Measurements from ENCODE around the gene SPOCK2. TPM values are rescaled to one million over a fixed set of nuclear protein-coding genes. Genes with fewer than 3 reads are reported as not detected.

The SPOCK2 gene
- polyA plus RNA-seq, 4 donors, result 1.6 to 24.2 (median 3.2) TPM

GRCh38 chr10:72043016-72043834, 45.1 kb downstream of the SPOCK2 start:
- FAIRE-seq, result no peak
- no peak overlapping the region for H3K4me3 ChIP-seq (ENCODE audit: low read depth in 1 of 3, low read length in 3 of 3)
- 81 to 85% (median 81%) methylated on average over 10 of the region's 10 CpGs for WGBS, 3 donors

GRCh38 chr10:72041491-72041890, 46.9 kb downstream of the SPOCK2 start:
- no peak overlapping the region for H3K4me3 ChIP-seq (ENCODE audit: low read depth in 1 of 3, low read length in 3 of 3)
- no peaks in the 10 kb centered on the region for H3K36me3 ChIP-seq (ENCODE audit: control insufficient read depth in 3 of 3, insufficient read depth in 2 of 3, low read depth in 1 of 3, low read length in 3 of 3)
- DNase-seq, result no peak
- no peaks in the 10 kb centered on the region for H3K27me3 ChIP-seq (ENCODE audit: control insufficient read depth in 3 of 3, insufficient read depth in 3 of 3, low read length in 3 of 3)
- WGBS, 3 donors, result 83 to 90% (median 87%) methylated on average over 6 of the region's 6 CpGs
- no peak for FAIRE-seq
- H3K4me1 ChIP-seq (ENCODE audit: control insufficient read depth in 3 of 3, insufficient read depth in 2 of 3, low read depth in 1 of 3, low read length in 2 of 3), result peaks cover 0 to 7% (median 0%) of the 10 kb centered on the region in 3 donors
- H3K9me3 ChIP-seq (ENCODE audit: control insufficient read depth in 2 of 2, insufficient read depth in 1 of 2, low read depth in 1 of 2, low read length in 1 of 2), result peaks cover 0 to 3% of the 10 kb centered on the region in 2 donors
- H3K27ac ChIP-seq (ENCODE audit: low read depth in 1 of 3, low read length in 2 of 3), result no peak overlapping the region

More at GRCh38 chr10:72043016-72043834, 45.1 kb downstream of the SPOCK2 start:
- no peak for DNase-seq
- Histone ChIP-seq H3K36me3 (ENCODE audit: control insufficient read depth in 3 of 3, insufficient read depth in 2 of 3, low read depth in 1 of 3, low read length in 3 of 3) (no peaks in the 10 kb centered on the region), H3K4me1 (ENCODE audit: control insufficient read depth in 3 of 3, insufficient read depth in 2 of 3, low read depth in 1 of 3, low read length in 2 of 3) (no peaks in the 10 kb centered on the region), H3K9me3 (ENCODE audit: control insufficient read depth in 2 of 2, insufficient read depth in 1 of 2, low read depth in 1 of 2, low read length in 1 of 2) (peaks cover 0 to 4% of the 10 kb centered on the region in 2 donors), H3K27me3 (ENCODE audit: control insufficient read depth in 3 of 3, insufficient read depth in 3 of 3, low read length in 3 of 3) (no peaks in the 10 kb centered on the region), H3K27ac (ENCODE audit: low read depth in 1 of 3, low read length in 2 of 3) (no peak overlapping the region)

DNA sequence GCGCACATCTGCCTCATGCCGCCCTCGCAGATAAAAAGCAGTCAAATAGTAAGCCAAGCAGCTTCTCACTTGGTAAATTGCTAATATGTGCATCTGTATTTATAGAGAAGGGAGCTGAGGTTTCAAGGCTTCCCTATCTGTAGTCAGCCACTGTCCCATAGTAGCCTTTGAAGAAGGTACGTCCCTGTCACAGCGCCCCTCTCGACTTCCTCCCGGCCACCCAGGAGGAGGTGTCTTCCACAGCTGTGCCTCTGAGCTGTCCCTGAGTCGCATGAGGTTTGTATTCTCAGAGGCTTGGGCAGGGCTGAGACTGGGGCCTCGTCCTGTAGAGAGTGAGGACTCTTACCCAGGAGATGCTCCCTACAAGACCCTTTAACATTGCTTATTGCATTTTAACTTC, 49.0 kb downstream of the SPOCK2 start:
- no peaks in the 10 kb centered on the region for H3K36me3 ChIP-seq (ENCODE audit: control insufficient read depth in 3 of 3, insufficient read depth in 2 of 3, low read depth in 1 of 3, low read length in 3 of 3)
- H3K27me3 ChIP-seq (ENCODE audit: control insufficient read depth in 3 of 3, insufficient read depth in 3 of 3, low read length in 3 of 3), result no peaks in the 10 kb centered on the region
- no peak overlapping the region for H3K27ac ChIP-seq (ENCODE audit: low read depth in 1 of 3, low read length in 2 of 3)
- no peak overlapping the region for H3K4me3 ChIP-seq (ENCODE audit: low read depth in 1 of 3, low read length in 3 of 3)
- DNase-seq, result no peak
- H3K9me3 ChIP-seq (ENCODE audit: control insufficient read depth in 2 of 2, insufficient read depth in 1 of 2, low read depth in 1 of 2, low read length in 1 of 2), result no peaks in the 10 kb centered on the region
- FAIRE-seq, result no peak
- H3K4me1 ChIP-seq (ENCODE audit: control insufficient read depth in 3 of 3, insufficient read depth in 2 of 3, low read depth in 1 of 3, low read length in 2 of 3), result peaks cover 0 to 7% (median 0%) of the 10 kb centered on the region in 3 donors
- 73 to 82% (median 80%) methylated on average over 9 of the region's 9 CpGs for WGBS, 3 donors

GRCh38 chr10:72038458-72039001, 49.8 kb downstream of the SPOCK2 start:
- peak in 1 of 2 donors; percentile 39 for DNase-seq
- peaks cover 0 to 7% (median 0%) of the 10 kb centered on the region in 3 donors for H3K4me1 ChIP-seq (ENCODE audit: control insufficient read depth in 3 of 3, insufficient read depth in 2 of 3, low read depth in 1 of 3, low read length in 2 of 3)
- H3K4me3 ChIP-seq (ENCODE audit: low read depth in 1 of 3, low read length in 3 of 3), result no peak overlapping the region
- no peaks in the 10 kb centered on the region for H3K27me3 ChIP-seq (ENCODE audit: control insufficient read depth in 3 of 3, insufficient read depth in 3 of 3, low read length in 3 of 3)
- no peak for FAIRE-seq
- WGBS, 3 donors, result 63 to 72% (median 70%) methylated on average over 13 of the region's 13 CpGs
- H3K36me3 ChIP-seq (ENCODE audit: control insufficient read depth in 3 of 3, insufficient read depth in 2 of 3, low read depth in 1 of 3, low read length in 3 of 3), result no peaks in the 10 kb centered on the region
- H3K27ac ChIP-seq (ENCODE audit: low read depth in 1 of 3, low read length in 2 of 3), result no peak overlapping the region
- H3K9me3 ChIP-seq (ENCODE audit: control insufficient read depth in 2 of 2, insufficient read depth in 1 of 2, low read depth in 1 of 2, low read length in 1 of 2), result no peaks in the 10 kb centered on the region

DNA sequence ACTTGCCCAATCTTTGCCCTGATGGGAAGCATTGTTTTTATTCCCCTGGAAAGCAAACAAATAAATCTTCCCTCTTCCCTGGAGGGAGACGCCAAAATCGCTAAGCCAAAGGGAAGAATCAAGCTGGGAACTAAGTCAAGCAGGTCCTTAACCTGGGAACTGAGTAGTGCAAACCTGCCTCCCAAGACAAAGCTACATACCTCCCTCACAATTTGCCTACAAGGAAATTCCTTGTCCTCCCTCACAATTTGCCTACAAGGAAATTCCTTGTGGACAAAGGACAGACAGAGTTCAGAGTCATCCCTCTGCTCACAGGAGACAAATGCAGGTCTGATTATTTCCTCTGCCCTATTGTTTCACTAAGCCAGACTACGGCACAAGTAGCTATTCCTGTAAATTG, 50.5 kb downstream of the SPOCK2 start:
- WGBS, 3 donors, result 60 to 86% (median 71%) methylated on average over 3 of the region's 3 CpGs
- DNase-seq, result no peak
- FAIRE-seq, result no peak
- H3K4me1 ChIP-seq (ENCODE audit: control insufficient read depth in 3 of 3, insufficient read depth in 2 of 3, low read depth in 1 of 3, low read length in 2 of 3), result peaks cover 0 to 7% (median 0%) of the 10 kb centered on the region in 3 donors
- no peaks in the 10 kb centered on the region for H3K9me3 ChIP-seq (ENCODE audit: control insufficient read depth in 2 of 2, insufficient read depth in 1 of 2, low read depth in 1 of 2, low read length in 1 of 2)
- H3K27ac ChIP-seq (ENCODE audit: low read depth in 1 of 3, low read length in 2 of 3), result no peak overlapping the region
- no peaks in the 10 kb centered on the region for H3K27me3 ChIP-seq (ENCODE audit: control insufficient read depth in 3 of 3, insufficient read depth in 3 of 3, low read length in 3 of 3)
- H3K36me3 ChIP-seq (ENCODE audit: control insufficient read depth in 3 of 3, insufficient read depth in 2 of 3, low read depth in 1 of 3, low read length in 3 of 3), result no peaks in the 10 kb centered on the region
- no peak overlapping the region for H3K4me3 ChIP-seq (ENCODE audit: low read depth in 1 of 3, low read length in 3 of 3)

- FAIRE-seq, result no peak
- WGBS, 3 donors, result 85 to 92% (median 91%) methylated on average over 8 of the region's 8 CpGs
- H3K36me3 ChIP-seq (ENCODE audit: control insufficient read depth in 3 of 3, insufficient read depth in 2 of 3, low read depth in 1 of 3, low read length in 3 of 3), result no peaks in the 10 kb centered on the region
Measured at GRCh38 chr10:72037266-72037665, 51.1 kb downstream of the SPOCK2 start.

GRCh38 chr10:72035252-72035887, 53.0 kb downstream of the SPOCK2 start:
- WGBS, 3 donors, result 87 to 91% (median 90%) methylated on average over 13 of the region's 13 CpGs
- no peaks in the 10 kb centered on the region for H3K9me3 ChIP-seq (ENCODE audit: control insufficient read depth in 2 of 2, insufficient read depth in 1 of 2, low read depth in 1 of 2, low read length in 1 of 2)
- no peak for FAIRE-seq
- DNase-seq, result no peak
- no peaks in the 10 kb centered on the region for H3K27me3 ChIP-seq (ENCODE audit: control insufficient read depth in 3 of 3, insufficient read depth in 3 of 3, low read length in 3 of 3)
- no peak overlapping the region for H3K4me3 ChIP-seq (ENCODE audit: low read depth in 1 of 3, low read length in 3 of 3)
- no peaks in the 10 kb centered on the region for H3K36me3 ChIP-seq (ENCODE audit: control insufficient read depth in 3 of 3, insufficient read depth in 2 of 3, low read depth in 1 of 3, low read length in 3 of 3)
- H3K4me1 ChIP-seq (ENCODE audit: control insufficient read depth in 3 of 3, insufficient read depth in 2 of 3, low read depth in 1 of 3, low read length in 2 of 3), result peaks cover 0 to 17% (median 0%) of the 10 kb centered on the region in 3 donors
- H3K27ac ChIP-seq (ENCODE audit: low read depth in 1 of 3, low read length in 2 of 3), result no peak overlapping the region

More at GRCh38 chr10:72037266-72037665, 51.1 kb downstream of the SPOCK2 start:
- Histone ChIP-seq H3K27ac (ENCODE audit: low read depth in 1 of 3, low read length in 2 of 3) (no peak overlapping the region), H3K27me3 (ENCODE audit: control insufficient read depth in 3 of 3, insufficient read depth in 3 of 3, low read length in 3 of 3) (no peaks in the 10 kb centered on the region), H3K4me3 (ENCODE audit: low read depth in 1 of 3, low read length in 3 of 3) (no peak overlapping the region), H3K4me1 (ENCODE audit: control insufficient read depth in 3 of 3, insufficient read depth in 2 of 3, low read depth in 1 of 3, low read length in 2 of 3) (peaks cover 0 to 7% (median 0%) of the 10 kb centered on the region in 3 donors), H3K9me3 (ENCODE audit: control insufficient read depth in 2 of 2, insufficient read depth in 1 of 2, low read depth in 1 of 2, low read length in 1 of 2) (no peaks in the 10 kb centered on the region)
- DNase-seq, result no peak

GRCh38 chr10:72034761-72035160, 53.6 kb downstream of the SPOCK2 start:
- peaks cover 0 to 18% (median 0%) of the 10 kb centered on the region in 3 donors for H3K4me1 ChIP-seq (ENCODE audit: control insufficient read depth in 3 of 3, insufficient read depth in 2 of 3, low read depth in 1 of 3, low read length in 2 of 3)
- DNase-seq (no peak), FAIRE-seq (no peak)
- H3K36me3 ChIP-seq (ENCODE audit: control insufficient read depth in 3 of 3, insufficient read depth in 2 of 3, low read depth in 1 of 3, low read length in 3 of 3), result no peaks in the 10 kb centered on the region
- H3K27me3 ChIP-seq (ENCODE audit: control insufficient read depth in 3 of 3, insufficient read depth in 3 of 3, low read length in 3 of 3), result no peaks in the 10 kb centered on the region
- H3K4me3 ChIP-seq (ENCODE audit: low read depth in 1 of 3, low read length in 3 of 3), result no peak overlapping the region
- WGBS, 3 donors, result 95 to 98% (median 96%) methylated on average over 4 of the region's 4 CpGs
- no peaks in the 10 kb centered on the region for H3K9me3 ChIP-seq (ENCODE audit: control insufficient read depth in 2 of 2, insufficient read depth in 1 of 2, low read depth in 1 of 2, low read length in 1 of 2)
- H3K27ac ChIP-seq (ENCODE audit: low read depth in 1 of 3, low read length in 2 of 3), result no peak overlapping the region
